Neural cell (in vitro differentiated cells): ENCODE data around the gene FURIN. TPM values are rescaled to one million over a fixed set of nuclear protein-coding genes. Genes with fewer than 3 reads are reported as not detected.
A peak's percentile ranks its signal among the peaks of the same experiment; 100 is the strongest.

ENCODE experiments used
- H2AFZ ChIP-seq: fragments of 200-600, 300-800 bp; sonication (generic), shearing (Covaris generic); 2 replicates; pipeline ENCODE4 v1.6.0; 2014; ENCODE audit warnings: low read depth, mild to moderate bottlenecking, antibody characterized with exemption, low read length, moderate library complexity
- H3F3A ChIP-seq: fragments of 200-600 bp; shearing (Covaris generic); 2 replicates; pipeline ENCODE4 v1.6.1; 2016; ENCODE audit warnings: mild to moderate bottlenecking, moderate library complexity, mixed read lengths, antibody characterized with exemption, low read length; ENCODE audit not compliant: insufficient read depth, poor library complexity, severe bottlenecking
- H3K27ac ChIP-seq: fragments of 200-600, 300-800 bp; sonication (generic), shearing (Covaris generic); 2 replicates; pipeline ENCODE4 v1.5.1; 2014; ENCODE audit warnings: mild to moderate bottlenecking, low read length, moderate library complexity
- H3K27me3 ChIP-seq: fragments of 300-800, 200-600 bp; sonication (generic), shearing (Covaris generic); 2 replicates; pipeline ENCODE4 v1.6.0; 2014; ENCODE audit warnings: mild to moderate bottlenecking, low read depth, low read length, moderate library complexity; ENCODE audit not compliant: insufficient read depth
- H3K36me3 ChIP-seq: fragments of 300-800, 200-600 bp; sonication (generic), shearing (Covaris generic); 2 replicates; pipeline ENCODE4 v1.5.1; 2014; ENCODE audit warnings: mild to moderate bottlenecking, antibody characterized with exemption, low read length, moderate library complexity; ENCODE audit not compliant: insufficient read depth
- H3K4me2 ChIP-seq: fragments of 300-800, 200-600 bp; sonication (generic), shearing (Covaris generic); 2 replicates; pipeline ENCODE4 v1.6.0; 2014; ENCODE audit warnings: mild to moderate bottlenecking, low read length
- H3K4me3 ChIP-seq: fragments of 300-800, 200-600 bp; sonication (generic), shearing (Covaris generic); 2 replicates; pipeline ENCODE4 v1.5.1; 2014; ENCODE audit warnings: mild to moderate bottlenecking, low read length, moderate library complexity
- H3K79me2 ChIP-seq: fragments of 200-600 bp; shearing (Covaris generic); replicated peaks from 2 replicates; pipeline ENCODE4 v1.6.0; 2014; ENCODE audit warnings: mild to moderate bottlenecking, low read length, moderate library complexity; ENCODE audit not compliant: insufficient read depth
- H3K9ac ChIP-seq: fragments of 300-800, 200-600 bp; sonication (generic), shearing (Covaris generic); 2 replicates; pipeline ENCODE4 v1.6.1; 2016; ENCODE audit warnings: mild to moderate bottlenecking, low read length, mixed read lengths
- H3K9me2 ChIP-seq: fragments of 200-600 bp; shearing (Covaris generic); 2 replicates; pipeline ENCODE4 v1.6.1; 2016; ENCODE audit warnings: mild to moderate bottlenecking, low read length, mixed read lengths; ENCODE audit not compliant: insufficient read depth
- H3K9me3 ChIP-seq: fragments of 200-600, 300-800 bp; sonication (generic), shearing (Covaris generic); 2 replicates; pipeline ENCODE4 v1.6.1; 2016; ENCODE audit warnings: mild to moderate bottlenecking, mixed run types, low read length, moderate library complexity, mixed read lengths
- H4K20me1 ChIP-seq: fragments of 200-600 bp; shearing (Covaris generic); 2 replicates; pipeline ENCODE4 v1.6.1; 2016; ENCODE audit warnings: mild to moderate bottlenecking, mixed run types; ENCODE audit not compliant: insufficient read depth
- CTCF ChIP-seq: fragments of 450-650 bp; IDR thresholded peaks from 2 replicates; pipeline ENCODE4 v1.5.1; 2014; ENCODE audit warnings: antibody characterized with exemption, mild to moderate bottlenecking, moderate library complexity; ENCODE audit not compliant: poor library complexity, severe bottlenecking
- EP300 ChIP-seq: fragments of 450-650 bp; conservative IDR thresholded peaks from 2 replicates; pipeline ENCODE4 v1.6.1; 2014; ENCODE audit warnings: antibody characterized with exemption, mild to moderate bottlenecking, moderate library complexity; ENCODE audit not compliant: poor library complexity, severe bottlenecking
- EZH2 ChIP-seq: fragments of 200-600, 300-800 bp; shearing (Covaris generic), sonication (generic); IDR thresholded peaks from 2 replicates; pipeline ENCODE4 v1.6.1; 2014; ENCODE audit warnings: antibody characterized with exemption, low read length, borderline replicate concordance, mild to moderate bottlenecking; ENCODE audit not compliant: insufficient read depth, poor library complexity, severe bottlenecking
- MXI1 ChIP-seq: fragments of 450-650 bp; conservative IDR thresholded peaks from 2 replicates; pipeline ENCODE4 v1.6.1; 2014; ENCODE audit warnings: antibody characterized with exemption, mild to moderate bottlenecking; ENCODE audit not compliant: poor library complexity, severe bottlenecking
- POLR2AphosphoS5 ChIP-seq: IDR thresholded peaks from 2 replicates; pipeline ENCODE4 v1.6.1; 2012
- RAD21 ChIP-seq: fragments of 450-650 bp; conservative IDR thresholded peaks from 2 replicates; pipeline ENCODE4 v1.6.1; 2014; ENCODE audit warnings: antibody characterized with exemption, mild to moderate bottlenecking, moderate library complexity
- REST ChIP-seq: IDR thresholded peaks from 2 replicates; pipeline ENCODE4 v1.6.1; 2012; ENCODE audit warnings: borderline replicate concordance
- SMC3 ChIP-seq: fragments of 450-650 bp; conservative IDR thresholded peaks from 2 replicates; pipeline ENCODE4 v1.6.1; 2014; ENCODE audit warnings: antibody characterized with exemption, mild to moderate bottlenecking, moderate library complexity; ENCODE audit not compliant: poor library complexity
- TAF1 ChIP-seq: IDR thresholded peaks from 2 replicates; pipeline ENCODE4 v1.6.1; 2012; ENCODE audit warnings: low read depth
- polyA plus RNA-seq: library from polyadenylated mRNA; depleted of rRNA; stranded (reverse); fragments of >200 nt; gene quantifications from 2 replicates; pipeline ENCODE4 v1.2.3, GENCODE V29; 2014

The FURIN gene
- polyA plus RNA-seq, 1 donor from 2014 or later = 4.3 TPM

GRCh38 chr15:90871716-90872485 is 3.5 kb downstream of the FURIN start:
- Histone ChIP-seq H3K9me2 (no peaks in the 10 kb centered on the region), H3K9me3 (no peaks in the 10 kb centered on the region), H3K9ac (peak overlapping the region; percentile 64), H4K20me1 (no peaks in the 10 kb centered on the region), H3F3A (no peaks in the 10 kb centered on the region), H3K4me2 (peak overlapping the region; percentile 78), H3K79me2 (peaks cover 9% of the 10 kb centered on the region), H3K36me3 (no peaks in the 10 kb centered on the region), H2AFZ (no peak overlapping the region), H3K27me3 (no peaks in the 10 kb centered on the region), H3K27ac (no peak overlapping the region), H3K4me3 (peak overlapping the region; percentile 70)
- TF ChIP-seq SMC3 = no peak
- TF ChIP-seq RAD21 = no peak
- no peak for TF ChIP-seq TAF1
- TF ChIP-seq EP300 = no peak

GRCh38 chr15:90872486-90873184 is 4.2 kb downstream of the FURIN start:
- Histone ChIP-seq H3K27ac (no peak overlapping the region), H3K27me3 (no peaks in the 10 kb centered on the region), H2AFZ (no peak overlapping the region), H4K20me1 (no peaks in the 10 kb centered on the region), H3K9ac (peak overlapping the region; percentile 64), H3K79me2 (peaks cover 9% of the 10 kb centered on the region), H3K4me3 (peak overlapping the region; percentile 70), H3K9me3 (no peaks in the 10 kb centered on the region), H3K4me2 (peak overlapping the region; percentile 78), H3F3A (no peaks in the 10 kb centered on the region), H3K36me3 (no peaks in the 10 kb centered on the region), H3K9me2 (no peaks in the 10 kb centered on the region)
- TF ChIP-seq SMC3 (no peak), CTCF (no peak), POLR2AphosphoS5 (no peak), REST (no peak), EZH2 (no peak), TAF1 (no peak), RAD21 (no peak), MXI1 (no peak), EP300 (no peak)
